Panc1 (cell line): ENCODE data around the gene LY6G6C.

Experiments used
- CTCF ChIP-seq: fragments of 450-650 bp; IDR thresholded peaks from 2 replicates; pipeline ENCODE4 v1.5.1; 2017; ENCODE audit warnings: mild to moderate bottlenecking
- POLR2AphosphoS5 ChIP-seq: IDR thresholded peaks from 2 replicates; pipeline ENCODE4 v1.6.1; 2012; ENCODE audit warnings: mild to moderate bottlenecking, low read depth, low read length, moderate library complexity
- SIN3A ChIP-seq: IDR thresholded peaks from 2 replicates; pipeline ENCODE4 v1.6.1; 2012; ENCODE audit warnings: low read depth, mild to moderate bottlenecking, low read length, moderate library complexity, borderline replicate concordance; ENCODE audit not compliant: insufficient read depth
- TCF7L2 ChIP-seq: IDR thresholded peaks from 2 replicates; pipeline ENCODE4 v1.6.1; 2011; ENCODE audit warnings: mild to moderate bottlenecking, low read depth, low read length, inconsistent platforms
- TF ChIP-seq, protein P1 (sequence below), 2 experiments: IDR thresholded peaks; 2 replicates each; pipeline ENCODE4 v1.6.1; 2011 to 2012; ENCODE audit warnings: low read depth in 2 of 2, control low read depth in 1 of 2, low read length in 1 of 2, mild to moderate bottlenecking in 1 of 2, moderate library complexity in 1 of 2; ENCODE audit not compliant: insufficient read depth in 1 of 2

DNA sequence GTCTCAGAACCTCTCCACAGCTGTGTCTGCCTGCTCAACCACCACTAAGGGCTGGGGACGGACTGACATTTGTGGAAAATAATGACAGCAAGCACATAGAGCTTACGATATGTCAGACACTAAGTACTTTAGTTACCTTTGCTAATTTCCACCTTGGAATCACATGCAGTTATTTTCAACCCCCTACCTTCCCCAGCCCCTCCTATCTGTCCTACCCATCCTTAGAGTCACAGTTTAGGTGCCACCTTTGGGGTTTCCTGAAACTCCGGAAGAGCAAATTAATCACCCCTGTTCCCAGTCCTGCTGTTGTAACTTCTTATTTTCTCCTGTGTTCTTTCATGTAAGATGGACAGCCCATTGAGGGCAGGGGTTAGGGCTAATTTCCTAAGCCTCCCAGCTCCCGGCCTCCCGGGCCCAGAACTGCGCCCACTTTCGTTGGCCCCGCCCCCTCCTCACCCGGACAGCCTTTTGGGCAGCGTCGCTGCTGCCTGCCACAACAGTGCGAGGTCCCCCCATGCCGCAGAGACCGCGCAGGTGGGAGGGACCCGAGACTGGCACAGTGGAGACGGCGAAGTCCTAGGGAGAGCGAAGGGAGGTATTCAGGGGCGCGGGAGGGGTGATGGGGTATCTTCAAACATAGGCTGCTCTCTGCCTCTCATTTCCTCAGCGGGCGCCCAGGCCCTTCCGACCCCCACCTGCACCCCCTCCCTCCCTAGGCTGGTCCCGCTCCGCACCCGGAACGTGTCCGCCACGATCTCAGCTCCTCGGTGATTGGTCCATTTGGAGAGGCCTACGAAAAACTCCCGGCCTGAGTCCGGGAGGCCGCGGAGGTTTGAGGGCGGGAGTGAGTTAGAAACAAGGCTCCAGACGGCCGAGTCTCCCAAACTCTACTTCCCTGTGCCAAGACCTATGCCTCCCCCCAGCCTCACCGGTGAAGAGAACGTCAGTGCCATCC is 6.4 kb upstream of the LY6G6C start:
- no peak for TF ChIP-seq CTCF
- no peak for TF ChIP-seq POLR2AphosphoS5
- no peak for TF ChIP-seq SIN3A
- TF ChIP-seq, protein P1, sequence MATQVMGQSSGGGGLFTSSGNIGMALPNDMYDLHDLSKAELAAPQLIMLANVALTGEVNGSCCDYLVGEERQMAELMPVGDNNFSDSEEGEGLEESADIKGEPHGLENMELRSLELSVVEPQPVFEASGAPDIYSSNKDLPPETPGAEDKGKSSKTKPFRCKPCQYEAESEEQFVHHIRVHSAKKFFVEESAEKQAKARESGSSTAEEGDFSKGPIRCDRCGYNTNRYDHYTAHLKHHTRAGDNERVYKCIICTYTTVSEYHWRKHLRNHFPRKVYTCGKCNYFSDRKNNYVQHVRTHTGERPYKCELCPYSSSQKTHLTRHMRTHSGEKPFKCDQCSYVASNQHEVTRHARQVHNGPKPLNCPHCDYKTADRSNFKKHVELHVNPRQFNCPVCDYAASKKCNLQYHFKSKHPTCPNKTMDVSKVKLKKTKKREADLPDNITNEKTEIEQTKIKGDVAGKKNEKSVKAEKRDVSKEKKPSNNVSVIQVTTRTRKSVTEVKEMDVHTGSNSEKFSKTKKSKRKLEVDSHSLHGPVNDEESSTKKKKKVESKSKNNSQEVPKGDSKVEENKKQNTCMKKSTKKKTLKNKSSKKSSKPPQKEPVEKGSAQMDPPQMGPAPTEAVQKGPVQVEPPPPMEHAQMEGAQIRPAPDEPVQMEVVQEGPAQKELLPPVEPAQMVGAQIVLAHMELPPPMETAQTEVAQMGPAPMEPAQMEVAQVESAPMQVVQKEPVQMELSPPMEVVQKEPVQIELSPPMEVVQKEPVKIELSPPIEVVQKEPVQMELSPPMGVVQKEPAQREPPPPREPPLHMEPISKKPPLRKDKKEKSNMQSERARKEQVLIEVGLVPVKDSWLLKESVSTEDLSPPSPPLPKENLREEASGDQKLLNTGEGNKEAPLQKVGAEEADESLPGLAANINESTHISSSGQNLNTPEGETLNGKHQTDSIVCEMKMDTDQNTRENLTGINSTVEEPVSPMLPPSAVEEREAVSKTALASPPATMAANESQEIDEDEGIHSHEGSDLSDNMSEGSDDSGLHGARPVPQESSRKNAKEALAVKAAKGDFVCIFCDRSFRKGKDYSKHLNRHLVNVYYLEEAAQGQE (IDR thresholded peaks at IDR 0.05; ENCODE audit: insufficient read depth in 1 of 2, low read depth in 2 of 2, low read length in 1 of 2): no peak
- no peak for TF ChIP-seq TCF7L2
